Measurements from ENCODE around the gene ALKBH7. TPM values are rescaled to one million over a fixed set of nuclear protein-coding genes. Genes with fewer than 3 reads are reported as not detected.
A peak's percentile ranks its signal among the peaks of the same experiment; 100 is the strongest.

The ALKBH7 gene
- total RNA-seq, 1 donor from 2014 or later, result 45.7 TPM

DNA sequence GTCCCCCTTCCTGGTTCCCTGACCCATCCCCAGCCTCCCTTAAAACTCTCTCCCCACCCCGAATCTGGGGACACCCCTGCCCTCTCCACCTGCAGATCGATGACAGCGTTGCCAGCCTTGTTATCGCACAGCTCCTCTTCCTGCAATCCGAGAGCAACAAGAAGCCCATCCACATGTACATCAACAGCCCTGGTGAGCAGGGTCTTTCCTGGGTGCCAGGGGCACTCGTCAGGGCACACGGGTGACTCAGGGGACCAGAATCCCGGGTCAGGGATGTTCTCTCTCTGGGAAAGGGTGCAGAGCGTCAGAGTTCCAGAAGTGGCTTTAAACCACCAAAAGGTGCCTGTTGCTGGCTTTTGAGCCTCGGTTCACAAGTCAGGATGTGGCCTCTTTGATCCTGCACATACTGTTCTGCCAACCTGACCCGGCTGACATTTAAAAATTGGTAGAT, 10.2 kb upstream of the ALKBH7 start:
- no peak for DNase-seq (ENCODE audit: low spot score)

- no peak for DNase-seq (ENCODE audit: low spot score)
Measured at GRCh38 chr19:6364353-6364752, 8.2 kb upstream of the ALKBH7 start.

DNA sequence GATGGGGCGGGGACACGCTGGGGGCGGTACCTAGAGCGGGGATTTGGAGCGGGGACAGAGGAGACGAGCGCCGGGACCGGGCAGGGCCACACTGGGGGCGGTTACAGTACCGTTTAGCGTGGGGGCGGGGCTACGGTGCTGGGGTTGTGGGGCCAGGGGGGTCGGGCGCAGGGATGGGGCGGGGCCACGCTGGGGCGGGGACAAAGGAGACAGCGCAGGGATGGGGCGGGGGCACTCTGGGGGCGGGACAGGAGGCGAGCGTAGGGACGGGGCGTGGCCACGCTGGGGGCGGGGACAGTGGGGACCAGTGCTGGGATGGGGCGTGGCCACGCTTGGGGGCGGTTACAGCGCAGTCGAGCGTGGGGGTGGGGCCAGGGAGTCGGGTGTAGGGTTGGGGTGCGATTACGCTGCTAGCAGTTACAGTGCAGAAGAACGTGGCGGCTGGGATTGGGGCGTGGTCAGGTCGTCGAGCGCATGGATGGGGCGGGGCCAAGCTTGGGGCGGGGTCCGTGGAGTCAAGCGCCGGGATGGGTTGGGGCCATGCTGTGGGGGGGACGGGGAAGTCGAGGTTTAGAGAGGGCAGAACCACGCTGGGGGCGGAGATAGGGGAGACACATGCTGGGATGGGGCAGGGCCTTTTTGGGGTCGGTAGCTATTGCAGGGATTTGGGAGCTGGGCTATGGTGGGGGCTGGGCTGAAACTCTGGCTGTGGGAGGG, 660 bp downstream of the ALKBH7 start:
- DNase-seq (ENCODE audit: low spot score), result peak; percentile 99

DNA sequence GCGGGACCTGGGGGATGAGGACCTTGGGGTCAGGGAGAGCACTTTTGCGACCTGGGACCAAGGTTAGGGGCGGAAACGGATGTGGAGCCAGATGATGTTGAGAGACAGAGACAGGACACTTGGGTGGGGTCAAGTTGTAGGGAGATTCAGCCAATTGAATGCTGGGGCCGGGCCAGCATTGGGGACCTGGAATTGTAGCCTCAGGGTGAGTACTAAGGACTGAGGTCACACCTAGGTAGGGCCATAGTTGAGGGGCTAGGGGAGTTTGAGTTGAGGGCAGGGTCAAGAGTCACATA, 1.2 kb downstream of the ALKBH7 start:
- DNase-seq (ENCODE audit: low spot score), result no peak

GRCh38 chr19:6374161-6374709, 1.6 kb downstream of the ALKBH7 start:
- no peak for DNase-seq (ENCODE audit: low spot score)

DNA sequence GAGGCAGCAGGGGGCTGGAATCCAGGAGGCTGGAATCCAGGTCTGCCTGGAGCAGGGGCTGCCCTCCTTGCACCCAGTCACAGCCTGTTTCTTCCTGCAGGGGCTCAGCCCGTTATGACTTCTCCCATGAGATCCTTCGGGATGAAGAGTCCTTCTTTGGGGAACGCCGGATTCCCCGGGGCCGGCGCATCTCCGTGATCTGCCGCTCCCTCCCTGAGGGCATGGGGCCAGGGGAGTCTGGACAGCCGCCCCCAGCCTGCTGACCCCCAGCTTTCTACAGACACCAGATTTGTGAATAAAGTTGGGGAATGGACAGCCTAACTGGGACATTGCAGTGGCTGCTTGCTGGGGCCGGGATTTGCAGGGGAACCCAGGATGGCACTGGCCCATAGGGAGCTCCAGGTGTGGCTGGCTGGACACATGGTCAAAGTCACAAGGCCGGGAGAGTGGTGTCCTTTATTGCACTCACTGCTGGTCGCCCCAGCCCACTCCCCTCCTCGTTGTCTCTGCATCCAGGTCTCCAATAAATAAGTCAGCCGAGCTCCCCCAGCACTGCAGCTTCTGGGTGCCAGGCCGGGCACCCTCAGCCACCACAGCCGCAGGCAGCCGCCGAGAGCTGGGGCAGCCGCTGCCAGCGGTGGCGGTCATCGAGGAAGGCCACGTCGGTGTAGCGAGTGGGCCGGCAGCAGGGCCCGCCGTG, 2.3 kb downstream of the ALKBH7 start:
- DNase-seq (ENCODE audit: low spot score), result no peak

GRCh38 chr19:6375411-6376010, 2.9 kb downstream of the ALKBH7 start, which contains the start of gene PSPN:
Gene PSPN (minus strand): TSS chr19:6375933. CDS start chr19:6375849, 84 bp downstream.
- DNase-seq (ENCODE audit: low spot score), result no peak

- no peak for DNase-seq (ENCODE audit: low spot score)
Measured at GRCh38 chr19:6376512-6377190, 4.1 kb downstream of the ALKBH7 start.

DNA sequence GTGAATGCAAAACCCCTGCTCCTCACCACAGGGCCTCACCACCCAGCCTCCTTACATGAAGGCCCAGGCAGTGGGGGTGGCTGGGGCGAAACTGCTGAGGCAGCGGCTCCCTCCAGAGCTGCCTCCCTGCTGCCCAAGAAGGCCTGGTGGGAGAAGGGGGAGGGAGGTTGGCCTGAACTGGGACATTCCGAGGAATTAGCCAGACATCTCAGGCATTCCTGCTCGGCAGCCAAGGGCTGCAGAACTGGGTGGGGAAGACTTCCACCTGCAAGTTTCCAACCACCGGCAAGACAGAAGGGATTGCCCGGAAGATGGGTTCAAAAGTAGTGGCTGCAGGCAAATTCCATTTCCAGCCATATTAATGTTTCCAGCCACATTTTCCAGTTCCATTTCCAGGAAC, 5.4 kb downstream of the ALKBH7 start:
- DNase-seq (ENCODE audit: low spot score), result no peak

GRCh38 chr19:6378486-6378885, 5.9 kb downstream of the ALKBH7 start:
- no peak for DNase-seq (ENCODE audit: low spot score)

GRCh38 chr19:6379744-6380143, 7.2 kb downstream of the ALKBH7 start:
- DNase-seq (ENCODE audit: low spot score), result no peak

GRCh38 chr19:6381030-6381750, 8.6 kb downstream of the ALKBH7 start:
- no peak for DNase-seq (ENCODE audit: low spot score)

DNA sequence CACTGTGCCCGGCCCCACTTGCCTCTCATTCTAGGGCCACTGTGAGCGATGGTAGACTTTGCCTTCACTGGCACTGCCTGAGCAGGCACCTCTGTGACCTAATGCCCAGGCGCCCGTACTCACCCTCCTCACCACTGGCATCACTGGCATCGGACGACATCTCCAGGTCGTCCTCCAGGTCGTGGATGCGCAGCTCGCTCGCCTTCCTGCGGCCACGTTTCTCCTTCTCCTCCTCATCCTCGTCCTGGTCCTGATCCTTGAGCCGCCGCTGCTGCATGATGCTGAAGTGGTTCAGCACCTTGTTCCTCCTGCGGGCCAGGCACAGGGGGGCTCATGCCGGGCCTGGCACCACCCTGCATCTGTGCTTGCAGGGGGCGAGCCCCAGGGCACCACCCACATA, 10.6 kb downstream of the ALKBH7 start:
- DNase-seq (ENCODE audit: low spot score), result no peak

DNA sequence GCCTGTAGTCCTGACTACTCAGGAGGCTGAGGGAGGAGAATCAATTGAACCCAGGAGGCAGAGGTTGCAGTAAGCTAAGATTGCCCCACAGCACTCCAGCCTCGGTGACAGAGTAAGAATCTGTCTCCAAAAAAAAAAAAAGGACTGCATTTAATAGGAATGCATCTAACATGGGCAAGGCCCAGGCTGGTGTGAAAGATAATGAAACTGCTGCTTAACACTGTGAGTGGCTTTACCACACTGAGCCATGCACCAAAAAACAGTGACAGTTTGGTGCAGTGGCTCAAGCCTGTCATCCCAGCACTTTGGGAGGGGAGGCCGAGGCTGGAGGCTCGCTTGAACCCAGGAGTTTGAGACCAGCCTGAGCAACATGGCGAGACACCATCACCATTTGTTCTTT, 11.8 kb downstream of the ALKBH7 start:
- DNase-seq (ENCODE audit: low spot score), result no peak

- DNase-seq (ENCODE audit: low spot score), result no peak
Measured at GRCh38 chr19:6387372-6387771, 14.8 kb downstream of the ALKBH7 start.

- no peak for DNase-seq (ENCODE audit: low spot score)
Measured at GRCh38 chr19:6392221-6393073, 19.9 kb downstream of the ALKBH7 start.

DNA sequence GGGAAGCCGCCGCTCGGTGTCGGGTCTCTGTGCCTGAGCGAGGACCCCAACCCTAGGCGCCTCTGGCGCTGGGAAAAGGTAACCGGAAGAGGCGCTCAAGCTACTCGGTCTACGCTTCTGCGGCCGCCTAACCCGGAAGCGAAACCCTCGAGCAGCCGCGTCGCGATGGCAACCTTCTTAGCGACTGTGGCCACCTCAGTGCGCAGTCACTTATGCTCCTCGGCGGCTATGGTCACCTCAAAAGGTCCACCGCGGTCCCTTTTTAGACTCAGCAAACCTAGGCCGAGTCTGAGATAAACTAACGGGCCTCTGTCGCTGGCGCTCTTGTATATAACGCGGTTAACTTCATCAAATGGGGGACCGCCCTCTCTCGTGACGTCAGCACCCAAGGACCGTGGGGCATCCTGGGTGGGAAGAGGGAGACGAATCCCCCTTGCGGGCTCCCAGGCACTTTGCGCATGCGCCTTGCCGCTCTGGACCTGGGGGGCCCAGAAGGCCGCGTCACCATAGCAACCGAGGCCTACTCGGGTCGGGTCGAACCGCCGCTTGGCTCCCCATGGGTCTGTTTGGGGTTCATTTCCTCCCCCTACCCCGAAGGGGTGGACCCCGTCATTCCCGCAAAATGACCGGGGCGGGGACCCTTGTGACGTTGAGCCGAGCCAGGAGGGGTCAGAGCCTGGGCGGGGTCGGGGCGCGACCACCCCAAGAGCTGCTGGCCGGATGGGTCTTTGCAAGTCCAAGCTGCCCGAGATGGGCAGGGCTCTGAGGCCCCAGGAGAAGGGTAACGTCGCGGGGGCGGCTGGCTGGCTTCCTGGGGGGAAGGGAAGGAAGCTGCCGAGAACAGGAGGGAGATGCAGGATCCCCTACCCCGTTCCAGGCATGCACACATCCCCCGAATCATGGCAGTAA, 20.7 kb downstream of the ALKBH7 start, which contains the start of gene GTF2F1:
TSS of gene GTF2F1 (minus strand) at position 91 of the 909 bp plus-strand sequence. CDS start 169 bp downstream, outside the sequence.
- DNase-seq (ENCODE audit: low spot score), result peak; percentile 98

- DNase-seq (ENCODE audit: low spot score), result no peak
Measured at GRCh38 chr19:6393983-6394412, 21.4 kb downstream of the ALKBH7 start.

- no peak for DNase-seq (ENCODE audit: low spot score)
Measured at GRCh38 chr19:6394831-6395230, 22.2 kb downstream of the ALKBH7 start.

Measured in mesenteric fat pad (tissue), 1 donor.